Measurements from ENCODE around the gene ARHGAP42.

GRCh38 chr11:100970283-100971164 lies 283.4 kb downstream of the ARHGAP42 start:
- TF ChIP-seq POLR2AphosphoS5 (IDR thresholded peaks at IDR 0.05; ENCODE audit: borderline replicate concordance, low read depth, low read length) (no peak), EZH2 (IDR thresholded peaks at IDR 0.05) (no peak), FOXP2 (optimal IDR thresholded peaks at IDR 0.05; ENCODE audit: control extremely low read depth, extremely low read length, insufficient read depth) (no peak)

All from SK-N-MC (cell line).